Breast epithelium (tissue), 4 donors: ENCODE data around the gene MCM6. TPM values are rescaled to one million over a fixed set of nuclear protein-coding genes. Genes with fewer than 3 reads are reported as not detected.

Experiments
- DNase-seq, 2 donors: peaks; one replicate each; pipeline ENCODE4 v3.0.0-alpha.2; 2019; ENCODE audit warnings: low spot score in 2 of 2
- H3K27ac ChIP-seq, 2 donors: fragments of 200-600 bp; sonication (generic) in 1 of 2; one replicate each; pipeline ENCODE4 v1.5.1; 2016 to 2019; ENCODE audit warnings: mild to moderate bottlenecking in 1 of 2
- H3K27me3 ChIP-seq, 2 donors: fragments of 200-600 bp; sonication (generic) in 1 of 2; one replicate each; pipeline versions ENCODE4 v1.5.1 to v1.6.0; 2017 to 2019; ENCODE audit warnings: control low read depth in 1 of 2, mild to moderate bottlenecking in 1 of 2
- H3K36me3 ChIP-seq: fragments of 200-600 bp; one replicate; pipeline ENCODE4 v1.5.1; 2019
- H3K4me1 ChIP-seq, 2 donors: fragments of 200-600 bp; sonication (generic); one replicate each; pipeline ENCODE4 v1.5.1; 2016 to 2019; ENCODE audit warnings: control low read depth in 1 of 2
- H3K4me3 ChIP-seq, 3 donors: fragments of 200-600 bp; sonication (generic); 1 replicate in 2 of 3; 2 replicates in 1 of 3; pipeline ENCODE4 v1.5.1; 2016 to 2019; ENCODE audit warnings: mild to moderate bottlenecking in 3 of 3, moderate library complexity in 2 of 3
- H3K9me3 ChIP-seq, 2 donors: fragments of 200-600 bp; sonication (generic) in 1 of 2; one replicate each; pipeline ENCODE4 v1.5.1; 2016 to 2019; ENCODE audit warnings: control low read depth in 1 of 2
- POLR2A ChIP-seq: fragments of 450-650 bp; IDR thresholded peaks from one replicate; pipeline ENCODE4 v1.6.1; 2016; ENCODE audit warnings: antibody characterized with exemption, mild to moderate bottlenecking, moderate library complexity
- POLR2AphosphoS5 ChIP-seq, 3 donors: sonication (generic); formaldehyde crosslinking; IDR thresholded peaks; one replicate each; pipeline ENCODE4 v1.6.1; 2017; ENCODE audit warnings: antibody characterized with exemption in 3 of 3
- intact Hi-C: fragments of 100-400 bp; cut with DNase I; formaldehyde crosslinking; loops from one replicate; pipeline ENCODE4 v1.15.1; 2023; ENCODE audit warnings: low total_unique reads
- total RNA-seq, 3 donors: library from RNA; depleted of rRNA; stranded (reverse); fragments of >200 nt; gene quantifications; one replicate each; pipeline ENCODE4 v1.1.0, GENCODE V29; 2016
- TF ChIP-seq, protein P1 (sequence below), 3 donors: fragments of 450-650 bp; IDR thresholded peaks; one replicate each; pipeline ENCODE4 v1.5.1; 2016 to 2017; ENCODE audit warnings: antibody characterized with exemption in 3 of 3, mild to moderate bottlenecking in 3 of 3, moderate library complexity in 3 of 3

Gene MCM6
- total RNA-seq, 3 donors from 2014 or later = 10.9 to 11.8 (median 11.3) TPM

DNA sequence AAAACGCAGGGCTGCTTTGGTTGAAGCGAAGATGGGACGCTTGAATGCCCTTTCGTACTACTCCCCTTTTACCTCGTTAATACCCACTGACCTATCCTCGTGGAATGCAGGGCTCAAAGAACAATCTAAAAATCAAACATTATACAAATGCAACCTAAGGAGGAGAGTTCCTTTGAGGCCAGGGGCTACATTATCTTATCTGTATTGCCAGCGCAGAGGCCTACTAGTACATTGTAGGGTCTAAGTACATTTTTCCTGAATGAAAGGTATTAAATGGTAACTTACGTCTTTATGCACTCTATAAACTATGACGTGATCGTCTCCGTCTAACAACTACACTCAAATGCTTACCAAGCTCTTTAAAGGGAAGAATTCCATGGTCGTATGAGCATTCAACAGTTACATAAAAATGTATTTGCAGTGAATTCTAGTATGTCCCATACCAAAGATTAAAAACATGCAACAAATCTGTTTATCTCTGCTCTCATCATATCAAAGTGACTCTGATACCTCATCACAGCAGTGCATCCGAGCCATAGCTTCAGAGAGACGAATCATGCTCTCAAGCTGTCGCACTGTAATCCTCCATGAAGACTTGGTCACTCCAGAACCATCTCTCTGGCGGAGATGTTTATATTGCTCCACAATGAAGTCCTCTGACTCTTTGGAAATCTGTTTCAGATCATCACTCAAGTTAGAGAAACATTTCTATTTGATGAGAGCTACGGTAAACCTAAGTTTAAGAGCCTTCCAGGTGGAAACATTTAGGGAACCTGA, 25.2 kb downstream of the MCM6 start:
- TF ChIP-seq, protein P1, sequence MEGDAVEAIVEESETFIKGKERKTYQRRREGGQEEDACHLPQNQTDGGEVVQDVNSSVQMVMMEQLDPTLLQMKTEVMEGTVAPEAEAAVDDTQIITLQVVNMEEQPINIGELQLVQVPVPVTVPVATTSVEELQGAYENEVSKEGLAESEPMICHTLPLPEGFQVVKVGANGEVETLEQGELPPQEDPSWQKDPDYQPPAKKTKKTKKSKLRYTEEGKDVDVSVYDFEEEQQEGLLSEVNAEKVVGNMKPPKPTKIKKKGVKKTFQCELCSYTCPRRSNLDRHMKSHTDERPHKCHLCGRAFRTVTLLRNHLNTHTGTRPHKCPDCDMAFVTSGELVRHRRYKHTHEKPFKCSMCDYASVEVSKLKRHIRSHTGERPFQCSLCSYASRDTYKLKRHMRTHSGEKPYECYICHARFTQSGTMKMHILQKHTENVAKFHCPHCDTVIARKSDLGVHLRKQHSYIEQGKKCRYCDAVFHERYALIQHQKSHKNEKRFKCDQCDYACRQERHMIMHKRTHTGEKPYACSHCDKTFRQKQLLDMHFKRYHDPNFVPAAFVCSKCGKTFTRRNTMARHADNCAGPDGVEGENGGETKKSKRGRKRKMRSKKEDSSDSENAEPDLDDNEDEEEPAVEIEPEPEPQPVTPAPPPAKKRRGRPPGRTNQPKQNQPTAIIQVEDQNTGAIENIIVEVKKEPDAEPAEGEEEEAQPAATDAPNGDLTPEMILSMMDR (IDR thresholded peaks at IDR 0.05) = no peak
- TF ChIP-seq POLR2A = no peak
- TF ChIP-seq POLR2AphosphoS5 (IDR thresholded peaks at IDR 0.05) = no peak
- Histone ChIP-seq H3K9me3 (no peaks in the 10 kb centered on the region), H3K36me3 (peaks cover 8% of the 10 kb centered on the region), H3K27me3 (no peaks in the 10 kb centered on the region), H3K4me3 (no peak overlapping the region), H3K27ac (no peak overlapping the region), H3K4me1 (no peaks in the 10 kb centered on the region)
- intact Hi-C loops = no loop called here
- no peak for DNase-seq

DNA sequence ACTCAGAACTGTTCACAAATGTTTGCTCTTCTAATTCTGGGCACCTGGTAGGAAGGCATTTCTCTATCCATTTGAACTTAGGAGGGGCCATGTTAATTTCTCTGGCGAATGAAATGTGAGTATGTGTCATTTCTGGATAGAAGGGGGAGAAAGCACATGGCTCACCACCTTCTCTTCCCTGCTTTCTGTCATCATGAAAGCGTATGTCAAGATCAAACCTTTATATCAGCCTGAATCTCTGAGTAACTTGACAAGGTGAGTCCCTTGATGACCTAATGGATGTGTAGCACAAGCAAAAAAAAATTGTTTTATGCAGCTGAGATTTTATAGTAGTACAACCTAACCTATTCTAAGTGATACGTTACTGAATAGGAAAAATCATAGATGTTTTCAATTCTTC, 27.2 kb downstream of the MCM6 start:
- Histone ChIP-seq H3K27ac (no peak overlapping the region), H3K4me1 (no peaks in the 10 kb centered on the region), H3K4me3 (no peak overlapping the region), H3K9me3 (no peaks in the 10 kb centered on the region), H3K27me3 (no peaks in the 10 kb centered on the region), H3K36me3 (peaks cover 11% of the 10 kb centered on the region)
- intact Hi-C loops = no loop called here
- no peak for DNase-seq
- TF ChIP-seq POLR2AphosphoS5 (IDR thresholded peaks at IDR 0.05) (no peak), POLR2A (no peak)
- TF ChIP-seq, protein P1 (IDR thresholded peaks at IDR 0.05) = no peak

DNA sequence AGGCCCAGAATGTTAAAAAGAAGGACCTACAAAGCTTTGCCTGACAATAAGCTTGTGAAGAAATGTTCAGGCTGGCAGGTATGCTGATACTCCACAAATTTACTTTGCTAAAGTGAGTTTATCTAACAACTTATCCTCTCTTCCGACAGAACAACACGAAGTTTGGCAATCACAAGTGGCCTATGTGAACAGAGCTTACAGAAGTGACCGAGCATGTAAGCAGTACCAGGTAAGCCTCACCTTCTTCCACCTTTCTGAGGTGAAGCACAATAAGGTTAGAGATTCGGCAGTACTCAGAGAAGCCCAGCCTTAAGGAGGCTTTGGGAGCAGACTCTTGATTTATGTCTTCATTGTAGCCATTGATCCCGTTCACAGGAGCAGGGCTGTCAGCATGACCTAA, 30.2 kb downstream of the MCM6 start:
- H3K4me1 ChIP-seq = no peaks in the 10 kb centered on the region
- H3K36me3 ChIP-seq = peaks cover 10% of the 10 kb centered on the region
- no peaks in the 10 kb centered on the region for H3K27me3 ChIP-seq
- H3K4me3 ChIP-seq = no peak overlapping the region
- intact Hi-C loops = no loop called here
- DNase-seq = no peak
- H3K27ac ChIP-seq = no peak overlapping the region
- no peak for TF ChIP-seq POLR2A
- TF ChIP-seq POLR2AphosphoS5 (IDR thresholded peaks at IDR 0.05) = no peak
- TF ChIP-seq, protein P1 (IDR thresholded peaks at IDR 0.05) = no peak
- H3K9me3 ChIP-seq = no peaks in the 10 kb centered on the region

DNA sequence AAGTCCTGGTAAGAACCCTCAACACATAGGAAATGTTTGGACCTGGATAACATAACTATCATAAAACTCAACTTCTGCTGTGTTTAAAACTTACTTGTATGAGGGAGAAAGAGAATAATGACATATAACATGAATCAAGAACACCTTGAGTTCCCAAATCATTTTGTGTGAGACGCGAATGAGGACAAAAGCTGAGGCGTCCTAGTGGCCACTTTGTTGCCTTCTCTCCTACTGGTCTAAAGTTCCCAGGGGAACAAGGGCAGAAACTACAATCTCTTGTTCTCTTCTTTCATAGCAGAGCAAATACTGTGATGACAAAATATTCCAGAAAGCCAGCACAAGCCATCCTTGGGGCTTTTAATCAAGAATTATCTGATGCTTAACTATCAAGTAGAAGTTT, 31.0 kb downstream of the MCM6 start:
- intact Hi-C loops = no loop called here
- Histone ChIP-seq H3K9me3 (no peaks in the 10 kb centered on the region), H3K4me1 (no peaks in the 10 kb centered on the region), H3K4me3 (no peak overlapping the region), H3K36me3 (peaks cover 6% of the 10 kb centered on the region), H3K27me3 (no peaks in the 10 kb centered on the region), H3K27ac (no peak overlapping the region)
- no peak for TF ChIP-seq POLR2AphosphoS5 (IDR thresholded peaks at IDR 0.05)
- TF ChIP-seq, protein P1 (IDR thresholded peaks at IDR 0.05) = no peak
- no peak for DNase-seq

DNA sequence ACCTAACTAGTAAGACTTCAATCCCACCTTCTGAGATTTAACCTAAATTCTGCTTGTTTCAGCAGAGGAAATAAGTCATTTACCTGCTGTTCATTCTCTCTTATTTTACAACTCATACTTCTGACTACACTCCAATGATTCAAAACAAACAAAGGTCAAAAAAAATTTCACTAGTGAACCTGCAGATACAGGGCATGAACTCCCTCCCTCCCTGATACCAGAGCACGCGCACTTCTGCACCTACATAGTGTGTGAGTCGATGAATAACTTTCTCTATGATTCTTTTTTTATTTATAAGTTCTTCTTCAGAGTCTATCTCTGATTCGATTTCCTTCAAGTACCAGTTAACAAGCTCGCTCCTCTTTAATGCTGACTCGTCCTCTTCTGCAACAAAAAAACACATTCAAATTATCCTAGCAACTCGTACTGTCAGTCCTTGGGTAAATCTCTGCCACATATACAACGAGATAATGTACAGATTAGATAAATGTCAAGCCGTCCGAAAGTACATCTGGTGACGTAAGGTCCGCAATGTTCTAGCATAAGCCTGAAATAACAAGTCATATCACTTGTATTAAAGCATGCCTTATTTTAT, 31.8 kb downstream of the MCM6 start:
- no peak overlapping the region for H3K27ac ChIP-seq
- no peak for TF ChIP-seq POLR2A
- TF ChIP-seq, protein P1 (IDR thresholded peaks at IDR 0.05) = no peak
- TF ChIP-seq POLR2AphosphoS5 (IDR thresholded peaks at IDR 0.05) = no peak
- H3K36me3 ChIP-seq = peaks cover 6% of the 10 kb centered on the region
- no peaks in the 10 kb centered on the region for H3K9me3 ChIP-seq
- no peak for DNase-seq
- no peaks in the 10 kb centered on the region for H3K4me1 ChIP-seq
- intact Hi-C loops = no loop called here
- H3K4me3 ChIP-seq = no peak overlapping the region
- H3K27me3 ChIP-seq = no peaks in the 10 kb centered on the region
